K562 (cell line): ENCODE data around the gene NUDT5.

Experiments used
- CBFB ChIP-seq: sonication (generic); formaldehyde crosslinking; IDR thresholded peaks from 2 replicates; pipeline ENCODE4 v1.4.0; 2020; ENCODE audit warnings: mild to moderate bottlenecking, missing genetic modification reagents
- ELK1 ChIP-seq: sonication (generic); formaldehyde crosslinking; IDR thresholded peaks from 2 replicates; pipeline ENCODE4 v1.8.1; 2022; ENCODE audit warnings: missing genetic modification reagents
- POLR2AphosphoS5 ChIP-seq: IDR thresholded peaks from 2 replicates; pipeline ENCODE4 v1.6.1; 2011; ENCODE audit warnings: mild to moderate bottlenecking, low read depth, low read length, moderate library complexity; ENCODE audit not compliant: control insufficient read depth, insufficient read depth
- TAF1 ChIP-seq: IDR thresholded peaks from 2 replicates; pipeline ENCODE4 v1.6.1; 2011; ENCODE audit warnings: mild to moderate bottlenecking, low read length, moderate library complexity; ENCODE audit not compliant: insufficient read depth, control insufficient read depth, severe bottlenecking; ENCODE audit errors: extremely low read depth

DNA sequence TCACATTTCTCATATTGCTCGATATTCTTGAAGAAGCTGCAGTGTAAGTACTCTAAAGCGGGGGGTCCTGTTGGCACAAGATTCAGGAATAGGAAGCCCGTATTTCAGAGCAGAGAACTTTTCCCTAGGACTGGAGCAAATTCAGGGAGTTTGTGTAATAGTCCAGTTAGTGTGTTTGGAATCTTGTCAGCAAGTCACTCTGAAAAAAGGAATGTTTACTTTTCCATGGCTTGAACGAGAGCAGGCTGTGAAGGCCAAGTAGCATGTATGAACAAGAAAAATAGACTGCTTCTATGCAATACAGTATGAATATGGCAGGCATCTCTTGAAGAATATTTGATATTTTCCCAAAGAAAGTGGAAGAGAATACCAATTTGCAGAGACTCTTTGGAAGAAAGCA, 40.1 kb upstream of the NUDT5 start:
- TF ChIP-seq POLR2AphosphoS5 (no peak), CBFB (CRISPR knock-in tag) (no peak), ELK1 (no peak), TAF1 (no peak)
